Common myeloid progenitor, CD34-positive (primary cell): ENCODE results near the gene SPTSSB.

ENCODE experiments used
- CTCF ChIA-PET: fragments of 350-600 bp; sonication (Branson Sonifier 250); formaldehyde crosslinking; loops from one replicate; lab custom pipeline; 2021; ENCODE audit warnings: antibody characterized with exemption; lab: Charles Lee
- POLR2A ChIA-PET: fragments of 350-600 bp; sonication (Branson Sonifier 250); formaldehyde crosslinking; loops from one replicate; lab custom pipeline; 2021; ENCODE audit warnings: antibody characterized with exemption; lab: Charles Lee
- DNase-seq, 3 donors: peaks; one replicate each; pipeline versions ENCODE4 v3.0.0 to v3.0.0-alpha.2; 2013
- H3K27ac ChIP-seq, 2 experiments: 1 replicate in 1 of 2; 2 replicates in 1 of 2; pipeline ENCODE4 v1.7.0; 2013; ENCODE audit warnings: inconsistent platforms in 2 of 2, low read length in 2 of 2, mild to moderate bottlenecking in 2 of 2, low read depth in 1 of 2, moderate library complexity in 1 of 2; ENCODE audit not compliant: severe bottlenecking in 2 of 2, insufficient read depth in 1 of 2, poor library complexity in 1 of 2
- H3K27me3 ChIP-seq, 5 experiments: replicated peaks in 2 of 5; 1 replicate in 3 of 5; 2 replicates in 2 of 5; pipeline versions ENCODE4 v1.6.1 to v1.7.0; 2013; ENCODE audit warnings: low read length in 4 of 5, mild to moderate bottlenecking in 2 of 5, moderate library complexity in 2 of 5, inconsistent platforms in 1 of 5; ENCODE audit not compliant: insufficient read depth in 5 of 5, control insufficient read depth in 4 of 5
- H3K36me3 ChIP-seq, 4 experiments: 1 replicate in 2 of 4; 2 replicates in 2 of 4; pipeline versions ENCODE4 v1.6.1 to v1.7.0; 2013; ENCODE audit warnings: low read length in 3 of 4, control low read depth in 1 of 4, mild to moderate bottlenecking in 1 of 4; ENCODE audit not compliant: control insufficient read depth in 4 of 4, insufficient read depth in 4 of 4
- H3K4me1 ChIP-seq, 4 experiments: 1 replicate in 3 of 4; 2 replicates in 1 of 4; pipeline versions ENCODE4 v1.6.1 to v1.7.1; 2013; ENCODE audit warnings: low read length in 3 of 4, mild to moderate bottlenecking in 3 of 4, control low read depth in 1 of 4, inconsistent platforms in 1 of 4, moderate library complexity in 1 of 4; ENCODE audit not compliant: control insufficient read depth in 4 of 4, insufficient read depth in 4 of 4; ENCODE audit errors: control extremely low read depth in 1 of 4
- H3K4me3 ChIP-seq, 7 experiments: 1 replicate in 4 of 7; 2 replicates in 3 of 7; pipeline versions ENCODE4 v1.5.1 to v1.7.0; 2013; ENCODE audit warnings: mild to moderate bottlenecking in 7 of 7, low read length in 6 of 7, moderate library complexity in 6 of 7, inconsistent platforms in 2 of 7, low read depth in 2 of 7, control low read depth in 1 of 7; ENCODE audit not compliant: insufficient read depth in 4 of 7, control insufficient read depth in 1 of 7; ENCODE audit errors: extremely low read depth in 1 of 7
- H3K9me3 ChIP-seq, 5 experiments: 1 replicate in 4 of 5; 2 replicates in 1 of 5; pipeline versions ENCODE4 v1.6.1 to v1.7.1; 2013; ENCODE audit warnings: low read length in 4 of 5, mild to moderate bottlenecking in 2 of 5, inconsistent platforms in 1 of 5, low read depth in 1 of 5, moderate library complexity in 1 of 5; ENCODE audit not compliant: control insufficient read depth in 4 of 5, insufficient read depth in 2 of 5; ENCODE audit errors: control extremely low read depth in 1 of 5
- whole genome bisulfite sequencing: methylation state at CpG from one replicate; pipeline ENCODE4 v1.1.5; 2013; ENCODE audit not compliant: insufficient coverage; 5-methylcytosine and 5-hydroxymethylcytosine counted together

The SPTSSB gene

DNA sequence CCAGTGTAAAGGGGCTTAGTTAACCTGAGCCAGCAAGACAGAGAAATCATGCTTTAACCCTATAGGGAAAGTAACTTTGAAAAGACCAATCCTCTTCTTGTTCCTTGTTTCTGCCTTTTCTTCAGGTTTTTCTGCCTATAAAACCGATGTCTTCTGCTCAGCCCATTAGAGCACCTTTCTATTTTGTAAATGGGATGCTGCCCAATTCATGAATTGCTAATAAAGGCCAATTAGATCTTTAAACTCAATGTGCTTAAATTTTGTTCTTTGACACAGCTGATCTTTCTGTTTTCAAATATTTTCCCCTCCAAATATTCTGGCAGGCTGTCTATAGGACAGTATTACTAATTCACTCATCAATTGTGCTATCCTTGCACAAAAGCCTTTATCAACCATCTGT is 33.8 kb upstream of the SPTSSB start:
- Histone ChIP-seq H3K9me3 (peaks cover 0 to 6% (median 0%) of the 10 kb centered on the region in 5 experiments), H3K4me1 (peaks cover 0 to 12% (median 7%) of the 10 kb centered on the region in 4 experiments), H3K4me3 (no peak overlapping the region), H3K27ac (no peak overlapping the region), H3K36me3 (no peaks in the 10 kb centered on the region), H3K27me3 (no peaks in the 10 kb centered on the region)
- DNase-seq, result no peak
- ChIA-PET CTCF (interaction anchor here (1.0 to 5.3 kb wide), 2 partner anchors 9 to 130 kb away, joined by 3 to 38 read pairs; no protein-coding TSS in a partner anchor), POLR2A (no interaction called here)
- no CpG with 5 or more reads among the region's 1 CpG for WGBS

DNA sequence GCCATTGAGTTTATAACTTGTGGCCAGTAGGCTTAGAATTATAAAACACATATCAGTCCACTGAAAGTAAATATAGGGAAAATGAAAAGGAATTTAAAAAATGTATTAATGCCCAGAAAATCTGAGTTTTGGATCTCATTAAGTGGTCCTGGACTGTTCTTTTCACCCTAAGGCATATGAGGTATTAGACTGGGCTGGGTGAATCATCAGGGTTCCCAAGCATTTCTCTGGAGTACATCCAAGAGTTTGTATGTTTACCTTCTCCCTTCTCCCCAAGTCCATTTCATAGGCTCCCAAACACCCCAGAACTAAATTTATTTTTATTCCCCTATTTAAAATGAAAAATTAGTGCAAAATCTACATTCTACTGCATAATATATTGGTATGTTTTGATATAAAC is 31.9 kb upstream of the SPTSSB start:
- H3K4me1 ChIP-seq, result peaks cover 0 to 12% (median 7%) of the 10 kb centered on the region in 4 experiments
- H3K4me3 ChIP-seq, result no peak overlapping the region
- no peaks in the 10 kb centered on the region for H3K27me3 ChIP-seq
- H3K9me3 ChIP-seq, result peaks cover 0 to 6% (median 0%) of the 10 kb centered on the region in 5 experiments
- no peak for DNase-seq
- ChIA-PET CTCF (no interaction called here), POLR2A (no interaction called here)
- no peak overlapping the region for H3K27ac ChIP-seq
- no peaks in the 10 kb centered on the region for H3K36me3 ChIP-seq

- no peaks in the 10 kb centered on the region for H3K36me3 ChIP-seq
- peaks cover 0 to 5% (median under 1%) of the 10 kb centered on the region in 4 experiments for H3K4me1 ChIP-seq
- H3K27ac ChIP-seq, result no peak overlapping the region
- WGBS, result 100% methylated on average over 1 of the region's 2 CpGs
- H3K9me3 ChIP-seq, result peaks cover 0 to 6% (median 0%) of the 10 kb centered on the region in 5 experiments
- no peak overlapping the region for H3K4me3 ChIP-seq
- ChIA-PET POLR2A (no interaction called here), CTCF (interaction anchor here (1.1 to 1.2 kb wide), 2 partner anchors 22 to 38 kb away, joined by 3 read pairs; no protein-coding TSS in a partner anchor)
- DNase-seq, result no peak
- H3K27me3 ChIP-seq, result no peaks in the 10 kb centered on the region
These were observed 30.1 kb upstream of the SPTSSB start for GRCh38 chr3:161401389-161401788.

DNA sequence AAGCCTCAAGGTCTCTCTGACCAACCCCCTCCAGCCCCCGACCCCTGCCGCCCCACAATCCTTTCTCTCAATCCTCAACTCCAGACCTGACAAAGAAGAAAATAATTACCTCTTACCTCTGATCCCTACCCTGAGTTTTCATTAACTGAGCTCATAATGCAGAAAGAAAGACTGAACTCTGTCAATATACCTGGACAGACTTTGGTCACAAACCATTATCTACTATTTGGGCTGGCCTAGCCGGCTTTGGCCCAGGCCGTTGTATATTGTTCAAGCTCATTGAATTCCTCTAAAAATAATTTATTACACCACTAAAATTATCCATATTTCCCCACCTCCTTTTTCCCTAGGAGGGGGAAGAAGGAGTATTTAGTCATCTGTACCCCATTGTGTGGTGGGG is 29.3 kb upstream of the SPTSSB start:
- Histone ChIP-seq H3K4me1 (no peaks in the 10 kb centered on the region), H3K27ac (no peak overlapping the region), H3K27me3 (no peaks in the 10 kb centered on the region), H3K36me3 (no peaks in the 10 kb centered on the region), H3K9me3 (peaks cover 0 to 6% (median 0%) of the 10 kb centered on the region in 5 experiments), H3K4me3 (no peak overlapping the region)
- ChIA-PET POLR2A (no interaction called here), CTCF (interaction anchor here (1.1 kb wide), 1 partner anchor 23 kb away, joined by 3 read pairs; no protein-coding TSS in a partner anchor)
- DNase-seq, result no peak
- WGBS, result 86% methylated on average over 2 of the region's 4 CpGs

- no peaks in the 10 kb centered on the region for H3K36me3 ChIP-seq
- peaks cover 0 to 13% (median 0%) of the 10 kb centered on the region in 4 experiments for H3K4me1 ChIP-seq
- no peak for DNase-seq
- ChIA-PET CTCF (interaction anchor here (0.6 to 1.3 kb wide), 2 partner anchors 9 to 11 kb away, joined by 3 to 4 read pairs; no protein-coding TSS in a partner anchor), POLR2A (no interaction called here)
- H3K27ac ChIP-seq, result no peak overlapping the region
- 95% methylated on average over 5 of the region's 6 CpGs for WGBS
- no peaks in the 10 kb centered on the region for H3K27me3 ChIP-seq
- H3K9me3 ChIP-seq, result no peaks in the 10 kb centered on the region
- H3K4me3 ChIP-seq, result no peak overlapping the region
These were observed 24.0 kb upstream of the SPTSSB start for GRCh38 chr3:161395115-161396012.

DNA sequence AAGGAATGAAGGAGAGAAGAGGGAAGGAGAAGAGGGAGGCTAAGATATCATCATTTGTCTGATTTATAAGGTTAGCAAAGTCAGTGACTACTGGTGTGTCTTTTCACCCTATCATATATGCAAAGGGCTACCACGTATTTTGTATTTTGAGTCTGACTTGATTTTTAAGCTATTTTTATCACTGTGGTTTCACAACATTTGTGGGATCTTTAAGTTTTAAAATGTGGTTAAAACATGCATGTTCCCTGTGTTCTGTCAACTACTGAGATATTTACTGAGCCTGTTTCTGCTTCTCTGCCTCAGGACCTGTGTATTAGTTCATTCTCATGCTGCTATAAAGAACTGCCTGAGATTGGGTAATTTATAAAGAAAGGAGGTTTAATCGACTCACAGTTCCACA is 22.5 kb upstream of the SPTSSB start:
- no peaks in the 10 kb centered on the region for H3K36me3 ChIP-seq
- H3K4me1 ChIP-seq, result peaks cover 0 to 15% (median 0%) of the 10 kb centered on the region in 4 experiments
- H3K27ac ChIP-seq, result no peak overlapping the region
- WGBS, result no CpG with 5 or more reads among the region's 2 CpGs
- H3K4me3 ChIP-seq, result no peak overlapping the region
- no peak for DNase-seq
- no peaks in the 10 kb centered on the region for H3K27me3 ChIP-seq
- peaks cover 0 to 6% (median 0%) of the 10 kb centered on the region in 5 experiments for H3K9me3 ChIP-seq
- CTCF ChIA-PET, result interaction anchor here (1.3 to 2.8 kb wide), 2 partner anchors 15 to 23 kb away, joined by 3 to 12 read pairs; partner anchors contain the start of gene SPTSSB
- POLR2A ChIA-PET, result no interaction called here

- H3K9me3 ChIP-seq, result peaks cover 0 to 6% (median 0%) of the 10 kb centered on the region in 5 experiments
- H3K4me1 ChIP-seq, result peaks cover 0 to 15% (median 0%) of the 10 kb centered on the region in 4 experiments
- CTCF ChIA-PET, result interaction anchor here (1.3 to 2.8 kb wide), 2 partner anchors 15 to 22 kb away, joined by 3 to 12 read pairs; partner anchors contain the start of gene SPTSSB
- H3K27ac ChIP-seq, result no peak overlapping the region
- no peak for DNase-seq
- POLR2A ChIA-PET, result no interaction called here
- H3K27me3 ChIP-seq, result no peaks in the 10 kb centered on the region
- H3K4me3 ChIP-seq, result no peak overlapping the region
- no peaks in the 10 kb centered on the region for H3K36me3 ChIP-seq
These were observed 22.0 kb upstream of the SPTSSB start for GRCh38 chr3:161393310-161393709.
